ENCODE results near the gene STPG4.
"Not testable (repeated sequence)": the region's sequence is repeated elsewhere in the genome, so short reads cannot be mapped to it uniquely, and the experiment has no call there.

STPG4 gene

DNA sequence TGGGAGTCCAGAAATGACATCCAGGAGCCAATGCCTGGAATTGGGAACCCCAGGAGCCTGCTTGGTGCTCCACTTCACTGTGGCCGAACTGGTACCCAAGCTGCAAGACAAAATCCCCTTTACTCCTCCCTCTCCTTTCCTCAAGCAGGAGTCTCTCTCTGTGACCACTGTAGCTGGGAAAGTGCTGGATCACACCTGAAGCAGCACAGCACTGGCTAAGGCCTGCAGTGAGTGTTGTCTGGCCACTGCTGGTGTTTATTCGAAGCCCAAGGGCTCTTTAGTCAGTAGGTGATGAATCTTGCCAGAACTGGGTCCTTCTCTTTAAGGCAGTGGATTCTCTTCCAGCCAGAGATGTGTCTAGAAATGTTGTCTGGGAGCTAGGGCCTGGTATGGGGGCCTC is 26.4 kb downstream of the STPG4 start:
- Mint-ChIP-seq H3K27me3 (peaks cover 5% of the 10 kb centered on the region), H3K4me1 (ENCODE audit: low read depth) (peaks cover 6% of the 10 kb centered on the region), H3K36me3 (ENCODE audit: low read depth) (no peaks in the 10 kb centered on the region), H3K27ac (no peak overlapping the region), H3K4me3 (no peak overlapping the region), H3K9me3 (peaks cover 9% of the 10 kb centered on the region)
- intact Hi-C loops (cut with micrococcal nuclease), result no loop called here

DNA sequence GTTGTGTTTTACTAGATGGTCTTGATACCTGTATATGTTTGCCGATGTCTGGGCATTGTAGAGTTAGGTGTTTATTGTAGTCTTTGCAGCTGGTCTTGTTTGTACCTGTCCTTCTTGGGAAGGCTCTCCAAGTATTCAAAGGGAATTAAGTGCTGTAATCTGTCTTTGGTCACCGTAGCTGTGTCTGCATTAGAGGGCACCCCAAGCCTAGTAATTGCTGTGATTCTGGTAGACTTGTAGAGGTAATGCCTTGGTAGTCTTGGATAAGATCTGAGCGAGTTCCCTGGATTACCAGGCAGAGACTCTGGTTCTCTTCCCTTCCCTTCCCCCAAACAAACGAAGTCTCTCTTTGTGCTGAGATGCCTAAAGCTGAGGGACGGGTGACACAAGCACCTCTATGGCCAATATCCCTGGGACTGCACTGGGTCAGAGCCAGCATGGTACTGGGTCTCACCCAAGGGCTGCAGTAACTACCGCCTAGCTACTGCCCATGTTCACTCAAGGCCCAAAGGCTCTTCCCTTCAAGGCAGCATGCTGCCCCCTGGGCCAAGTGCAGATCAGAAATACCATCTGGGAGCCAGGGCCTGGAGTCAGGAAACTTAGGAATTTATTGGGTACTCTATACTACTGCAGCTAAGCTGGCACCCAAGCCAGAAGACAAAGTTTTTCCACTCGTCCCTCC is 27.1 kb downstream of the STPG4 start:
- intact Hi-C loops (cut with micrococcal nuclease), result no loop called here
- H3K27me3 Mint-ChIP-seq, result peaks cover 5% of the 10 kb centered on the region
- peaks cover 9% of the 10 kb centered on the region for H3K9me3 Mint-ChIP-seq
- no peak overlapping the region for H3K4me3 Mint-ChIP-seq
- H3K27ac Mint-ChIP-seq, result no peak overlapping the region
- peaks cover 6% of the 10 kb centered on the region for H3K4me1 Mint-ChIP-seq (ENCODE audit: low read depth)
- H3K36me3 Mint-ChIP-seq (ENCODE audit: low read depth), result no peaks in the 10 kb centered on the region

DNA sequence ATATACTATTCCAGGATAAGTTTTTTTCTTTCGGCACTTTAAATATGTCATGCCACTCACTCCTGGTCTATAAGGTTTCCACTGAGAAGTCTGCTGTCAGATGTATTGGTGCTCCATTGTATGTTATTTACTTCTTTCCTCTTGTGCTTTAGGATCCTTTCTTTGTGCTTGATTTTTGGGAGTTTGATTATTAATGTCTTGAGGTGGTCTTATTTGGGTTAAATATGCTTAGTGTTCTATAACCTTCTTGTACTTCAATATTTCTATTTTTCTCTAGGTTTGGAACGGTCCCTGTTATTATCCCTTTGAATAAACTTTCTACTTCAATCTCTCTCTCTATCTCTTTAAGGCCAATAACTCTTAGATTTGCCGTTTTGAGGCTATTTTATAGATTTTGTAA is 28.3 kb downstream of the STPG4 start:
- Mint-ChIP-seq H3K4me1 (ENCODE audit: low read depth) (peaks cover 6% of the 10 kb centered on the region), H3K27me3 (peaks cover 5% of the 10 kb centered on the region), H3K27ac (no peak overlapping the region), H3K4me3 (no peak overlapping the region), H3K9me3 (peaks cover 9% of the 10 kb centered on the region), H3K36me3 (ENCODE audit: low read depth) (no peaks in the 10 kb centered on the region)
- intact Hi-C loops (cut with micrococcal nuclease), result no loop called here

DNA sequence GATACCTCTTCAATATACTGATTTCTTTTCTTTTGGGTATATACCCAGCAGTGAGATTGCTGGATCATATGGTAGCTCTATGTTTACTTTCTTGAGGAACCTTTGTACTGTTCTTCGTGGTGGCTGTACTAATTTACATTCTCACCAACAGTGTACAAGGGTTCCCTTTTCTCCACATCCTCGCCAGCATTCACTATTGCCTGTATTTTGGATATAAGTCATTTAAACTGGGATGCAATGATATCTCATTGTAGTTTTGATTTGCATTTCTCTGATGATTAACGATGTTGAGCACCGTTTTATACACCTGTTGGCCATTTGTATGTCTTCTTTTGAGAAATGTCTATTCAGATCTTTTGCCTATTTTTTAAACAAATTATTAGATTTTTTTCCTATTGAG is 30.4 kb downstream of the STPG4 start:
- H3K27ac Mint-ChIP-seq; H3K9me3 Mint-ChIP-seq; H3K27me3 Mint-ChIP-seq; H3K36me3 Mint-ChIP-seq (ENCODE audit: low read depth); H3K4me3 Mint-ChIP-seq; intact Hi-C loops (cut with micrococcal nuclease): not testable (repeated sequence)
- H3K4me1 Mint-ChIP-seq (ENCODE audit: low read depth), result peaks cover 22% of the 10 kb centered on the region

DNA sequence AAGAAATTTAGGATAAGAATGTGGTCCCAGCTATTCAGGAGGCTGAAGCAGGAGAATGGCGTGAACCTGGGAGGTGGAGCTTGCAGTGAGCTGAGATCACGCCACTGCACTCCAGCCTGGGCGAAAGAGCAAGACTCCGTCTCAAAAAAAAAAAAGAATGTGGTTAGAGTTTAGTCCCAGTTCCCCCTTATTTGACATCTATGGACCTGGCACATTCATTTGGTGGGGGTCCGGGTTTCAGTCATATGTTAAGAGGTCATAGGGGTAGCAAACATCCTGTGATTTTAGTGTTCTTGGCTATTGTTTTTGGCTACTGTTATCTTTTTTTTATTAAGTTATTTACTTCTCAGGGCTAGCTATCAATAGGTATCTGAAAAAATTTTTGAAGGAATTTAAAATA is 34.7 kb downstream of the STPG4 start:
- H3K9me3 Mint-ChIP-seq; intact Hi-C loops (cut with micrococcal nuclease): not testable (repeated sequence)

DNA sequence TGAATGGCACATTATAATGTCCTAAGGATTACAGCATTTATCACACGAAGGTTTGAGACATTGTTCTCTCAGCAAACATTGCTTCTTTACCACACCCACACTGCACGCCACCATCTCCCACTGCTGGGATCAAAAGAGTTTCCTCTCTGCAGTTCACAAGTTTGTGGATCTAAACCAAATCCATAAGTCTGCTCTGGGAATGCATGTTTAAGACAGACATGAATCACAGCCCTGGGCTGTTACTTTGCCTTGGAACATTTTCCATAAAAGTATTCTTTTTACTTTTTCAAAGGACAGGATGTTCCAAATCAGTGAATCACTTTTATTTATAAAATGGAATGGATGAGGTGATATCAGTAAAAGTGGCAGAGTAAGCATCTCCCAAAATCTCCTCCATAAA is 36.1 kb downstream of the STPG4 start:
- H3K36me3 Mint-ChIP-seq (ENCODE audit: low read depth), result no peaks in the 10 kb centered on the region
- intact Hi-C loops (cut with micrococcal nuclease), result no loop called here
- no peak overlapping the region for H3K4me3 Mint-ChIP-seq
- no peaks in the 10 kb centered on the region for H3K27me3 Mint-ChIP-seq
- no peaks in the 10 kb centered on the region for H3K9me3 Mint-ChIP-seq
- H3K27ac Mint-ChIP-seq, result no peak overlapping the region
- H3K4me1 Mint-ChIP-seq (ENCODE audit: low read depth), result peaks cover 21% of the 10 kb centered on the region

More for the DNA sequence above, 34.7 kb downstream of the STPG4 start:
- not testable (repeated sequence) for H3K4me3 Mint-ChIP-seq; H3K27me3 Mint-ChIP-seq; H3K36me3 Mint-ChIP-seq (ENCODE audit: low read depth); H3K27ac Mint-ChIP-seq
- peaks cover 21% of the 10 kb centered on the region for H3K4me1 Mint-ChIP-seq (ENCODE audit: low read depth)

DNA sequence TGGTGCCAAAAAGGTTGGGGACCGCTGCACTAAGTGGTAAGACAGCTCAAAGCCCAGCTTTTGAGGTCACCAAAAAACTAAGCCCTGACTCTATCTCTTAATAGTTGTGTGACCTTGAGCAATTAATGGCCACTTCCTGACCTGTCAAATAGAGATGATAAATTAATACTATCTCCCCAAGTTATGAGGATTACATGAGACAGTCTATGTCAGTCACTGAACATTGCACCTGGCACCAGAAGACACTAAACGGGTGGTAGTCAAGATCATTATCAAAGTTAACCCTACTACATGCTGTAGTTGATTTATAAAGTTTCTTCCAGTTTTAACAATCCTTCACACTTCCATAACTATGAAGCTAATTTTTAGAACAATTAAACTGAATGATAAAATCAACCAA is 36.5 kb downstream of the STPG4 start:
- Mint-ChIP-seq H3K4me3 (no peak overlapping the region), H3K4me1 (ENCODE audit: low read depth) (peaks cover 21% of the 10 kb centered on the region), H3K36me3 (ENCODE audit: low read depth) (no peaks in the 10 kb centered on the region), H3K9me3 (no peaks in the 10 kb centered on the region), H3K27ac (no peak overlapping the region), H3K27me3 (no peaks in the 10 kb centered on the region)
- intact Hi-C loops (cut with micrococcal nuclease), result no loop called here

DNA sequence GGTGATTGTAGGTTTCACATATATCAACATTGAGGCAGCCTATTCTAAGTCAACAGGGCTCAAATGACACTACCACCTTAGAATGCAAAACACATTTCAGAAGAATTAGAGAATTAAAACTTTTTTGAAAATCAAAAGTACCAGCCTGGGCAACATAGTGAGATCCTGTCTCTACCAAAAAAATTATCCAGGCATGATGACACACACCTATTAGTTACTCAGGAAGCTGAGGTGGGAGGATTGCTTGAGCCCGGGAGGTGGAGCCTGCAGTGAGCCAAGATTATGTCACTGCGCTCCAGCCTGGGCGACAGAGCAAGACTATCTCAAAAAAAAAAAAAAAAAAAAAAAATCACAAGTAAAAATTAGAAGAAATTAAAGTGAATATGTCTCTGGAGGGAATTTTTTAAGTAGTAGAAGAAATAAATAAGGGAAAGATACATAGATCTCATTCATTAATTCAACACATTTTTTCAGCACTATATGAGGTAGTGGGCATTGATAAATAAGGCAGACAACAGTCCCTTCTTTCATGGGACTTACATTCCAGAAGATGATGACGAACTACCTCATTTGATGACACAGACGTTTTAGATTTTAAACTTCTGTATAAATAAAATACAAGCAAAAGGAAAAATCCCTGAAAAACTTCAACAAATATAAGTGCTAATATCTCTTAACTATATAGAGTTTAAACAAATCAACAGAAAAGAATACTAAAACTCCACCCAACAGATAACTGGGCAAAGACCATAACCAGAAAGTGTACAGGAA is 42.3 kb downstream of the STPG4 start:
- Mint-ChIP-seq H3K4me1 (ENCODE audit: low read depth) (no peaks in the 10 kb centered on the region), H3K27me3 (peaks cover 1% of the 10 kb centered on the region), H3K36me3 (ENCODE audit: low read depth) (no peaks in the 10 kb centered on the region), H3K27ac (no peak overlapping the region), H3K4me3 (no peak overlapping the region), H3K9me3 (no peaks in the 10 kb centered on the region)
- intact Hi-C loops (cut with micrococcal nuclease), result no loop called here

DNA sequence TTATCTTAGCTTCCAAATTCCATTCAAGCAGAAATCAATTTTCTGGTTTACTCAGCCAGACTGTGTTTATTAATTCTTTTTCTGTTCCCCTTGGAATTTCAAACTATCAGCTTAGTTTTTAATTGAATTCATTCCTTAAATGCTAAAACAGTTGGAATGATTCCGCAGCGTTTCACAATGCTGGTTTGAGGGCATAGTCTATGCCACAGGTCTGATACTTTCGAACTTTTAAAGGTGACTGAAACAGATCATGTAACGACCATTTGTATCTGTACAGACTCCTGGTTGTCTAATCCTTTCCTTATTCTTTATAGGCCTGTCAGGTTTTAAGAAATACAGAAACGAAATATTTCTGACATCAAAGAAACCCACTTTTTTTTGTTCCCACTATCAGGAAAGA is 45.4 kb downstream of the STPG4 start:
- H3K9me3 Mint-ChIP-seq, result no peaks in the 10 kb centered on the region
- H3K4me3 Mint-ChIP-seq, result no peak overlapping the region
- H3K36me3 Mint-ChIP-seq (ENCODE audit: low read depth), result no peaks in the 10 kb centered on the region
- no peak overlapping the region for H3K27ac Mint-ChIP-seq
- intact Hi-C loops (cut with micrococcal nuclease), result no loop called here
- H3K4me1 Mint-ChIP-seq (ENCODE audit: low read depth), result peaks cover 6% of the 10 kb centered on the region
- H3K27me3 Mint-ChIP-seq, result peaks cover 1% of the 10 kb centered on the region

DNA sequence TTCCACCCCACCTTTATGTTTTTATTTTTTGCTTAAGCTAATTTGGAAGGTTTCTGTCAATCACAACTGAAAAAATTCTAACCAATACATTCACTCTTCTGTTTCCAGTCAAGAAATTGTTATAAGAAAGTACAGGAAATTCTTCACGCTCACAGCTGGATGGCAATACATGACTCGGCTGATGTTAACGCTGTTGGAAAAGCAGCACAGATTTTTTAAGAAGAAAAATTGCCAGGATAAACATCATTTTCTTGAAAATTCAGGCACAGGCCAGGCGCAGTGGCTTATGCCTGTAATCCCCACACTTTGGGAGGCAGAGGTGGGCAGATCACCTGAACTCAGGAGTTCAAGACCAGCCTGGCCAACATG is 46.1 kb downstream of the STPG4 start:
- H3K36me3 Mint-ChIP-seq (ENCODE audit: low read depth), result no peaks in the 10 kb centered on the region
- H3K27ac Mint-ChIP-seq, result no peak overlapping the region
- peaks cover 1% of the 10 kb centered on the region for H3K27me3 Mint-ChIP-seq
- H3K4me3 Mint-ChIP-seq, result no peak overlapping the region
- H3K4me1 Mint-ChIP-seq (ENCODE audit: low read depth), result peaks cover 11% of the 10 kb centered on the region
- no peaks in the 10 kb centered on the region for H3K9me3 Mint-ChIP-seq
- intact Hi-C loops (cut with micrococcal nuclease), result no loop called here

DNA sequence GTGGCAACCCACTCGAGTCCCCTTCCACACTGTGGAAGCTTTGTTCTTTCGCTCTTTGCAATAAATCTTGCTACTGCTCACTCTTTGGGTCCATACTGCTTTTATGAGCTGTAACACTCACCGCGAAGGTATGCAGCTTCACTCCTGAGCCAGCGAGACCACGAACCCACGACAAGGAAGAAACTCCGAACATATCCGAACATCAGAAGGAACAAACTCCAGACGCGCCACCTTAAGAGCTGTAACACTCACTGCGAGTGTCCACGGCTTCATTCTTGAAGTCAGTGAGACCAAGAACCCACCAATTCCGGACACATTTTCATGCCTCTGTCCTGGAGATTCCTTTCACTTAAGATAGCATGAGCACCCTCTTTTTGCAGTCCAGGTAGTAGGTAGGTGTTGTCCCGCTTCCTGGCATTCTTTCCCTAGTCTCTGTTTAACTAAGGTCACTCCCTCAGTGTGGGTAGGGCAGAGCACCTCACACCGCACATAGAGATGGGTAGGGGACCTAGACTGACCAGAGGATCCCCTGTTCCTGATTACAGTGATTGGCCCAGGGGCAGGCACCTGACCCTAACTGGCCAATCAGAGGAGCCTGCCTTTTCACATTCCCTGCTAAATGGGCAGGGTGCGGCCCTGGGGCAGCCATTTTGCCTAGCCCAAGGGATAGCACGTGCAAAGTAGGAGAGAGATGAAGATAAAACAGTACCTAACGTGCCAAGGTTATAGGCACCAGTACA is 46.7 kb downstream of the STPG4 start:
- not testable (repeated sequence) for H3K4me3 Mint-ChIP-seq; H3K27ac Mint-ChIP-seq; H3K36me3 Mint-ChIP-seq (ENCODE audit: low read depth)

DNA sequence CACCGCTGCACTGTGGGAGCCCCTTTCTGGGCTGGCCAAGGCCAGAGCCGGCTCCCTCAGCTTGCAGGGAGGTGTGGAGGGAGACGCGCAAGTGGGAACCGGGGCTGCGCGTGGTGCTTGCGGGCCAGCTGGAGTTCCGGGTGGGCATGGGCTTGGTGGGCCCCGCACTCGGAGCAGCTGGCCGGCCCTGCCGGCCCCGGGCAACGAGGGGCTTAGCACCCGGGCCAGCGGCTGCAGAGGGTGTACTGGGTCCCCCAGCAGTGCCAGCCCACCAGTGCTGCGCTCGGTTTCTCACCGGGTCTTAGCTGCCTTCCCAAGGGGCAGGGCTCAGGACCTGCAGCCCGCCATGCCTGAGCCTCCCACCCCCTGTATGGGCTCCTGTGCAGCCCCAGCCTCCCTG is 47.9 kb downstream of the STPG4 start:
- H3K9me3 Mint-ChIP-seq; intact Hi-C loops (cut with micrococcal nuclease); H3K36me3 Mint-ChIP-seq (ENCODE audit: low read depth); H3K27ac Mint-ChIP-seq; H3K27me3 Mint-ChIP-seq; H3K4me3 Mint-ChIP-seq: not testable (repeated sequence)
- H3K4me1 Mint-ChIP-seq (ENCODE audit: low read depth), result peaks cover 11% of the 10 kb centered on the region

More for the DNA sequence above, 46.7 kb downstream of the STPG4 start:
- H3K4me1 Mint-ChIP-seq (ENCODE audit: low read depth), result peaks cover 11% of the 10 kb centered on the region
- H3K27me3 Mint-ChIP-seq; H3K9me3 Mint-ChIP-seq; intact Hi-C loops (cut with micrococcal nuclease): not testable (repeated sequence)

DNA sequence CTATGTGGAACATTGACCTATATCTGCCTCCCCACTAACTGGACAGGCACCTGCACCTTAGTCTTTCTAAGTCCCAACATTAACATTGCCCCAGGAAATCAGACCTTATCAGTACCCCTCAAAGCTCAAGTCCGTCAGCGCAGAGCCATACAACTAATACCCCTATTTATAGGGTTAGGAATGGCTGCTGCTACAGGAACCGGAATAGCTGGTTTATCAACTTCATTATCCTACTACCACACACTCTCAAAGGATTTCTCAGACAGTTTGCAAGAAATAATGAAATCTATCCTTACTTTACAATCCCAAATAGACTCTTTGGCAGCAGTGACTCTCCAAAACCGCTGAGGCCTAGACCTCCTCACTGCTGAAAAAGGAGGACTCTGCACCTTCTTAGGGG is 48.9 kb downstream of the STPG4 start:
- peaks cover 11% of the 10 kb centered on the region for H3K4me1 Mint-ChIP-seq (ENCODE audit: low read depth)
- H3K27ac Mint-ChIP-seq; H3K4me3 Mint-ChIP-seq; H3K36me3 Mint-ChIP-seq (ENCODE audit: low read depth); H3K9me3 Mint-ChIP-seq; intact Hi-C loops (cut with micrococcal nuclease); H3K27me3 Mint-ChIP-seq: not testable (repeated sequence)

DNA sequence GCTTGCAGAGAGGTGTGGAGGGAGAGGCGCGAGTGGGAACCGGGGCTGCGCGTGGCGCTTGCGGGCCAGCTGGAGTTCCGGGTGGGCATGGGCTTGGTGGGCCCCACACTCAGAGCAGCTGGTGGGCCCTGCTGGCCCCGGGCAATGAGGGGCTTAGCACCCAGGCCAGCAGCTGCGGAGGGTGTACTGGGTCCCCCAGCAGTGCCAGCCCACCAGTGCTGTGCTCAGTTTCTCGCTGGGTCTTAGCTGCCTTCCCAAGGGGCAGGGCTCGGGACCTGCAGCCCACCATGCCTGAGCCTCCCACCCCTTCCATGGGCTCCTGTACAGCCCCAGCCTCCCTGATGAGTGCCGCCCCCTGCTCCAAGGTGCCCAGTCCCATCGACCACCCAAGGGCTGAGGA is 55.4 kb downstream of the STPG4 start:
- peaks cover 10% of the 10 kb centered on the region for H3K4me1 Mint-ChIP-seq (ENCODE audit: low read depth)
- H3K27me3 Mint-ChIP-seq; H3K9me3 Mint-ChIP-seq; H3K27ac Mint-ChIP-seq; H3K4me3 Mint-ChIP-seq; intact Hi-C loops (cut with micrococcal nuclease); H3K36me3 Mint-ChIP-seq (ENCODE audit: low read depth): not testable (repeated sequence)
